GM23338 (cell line): Measurements from ENCODE around the gene FAM168B.

Source experiments
- CTCF ChIP-seq, 2 experiments: fragments of 200-600 bp in 1 of 2; sonication (generic) in 1 of 2; conservative IDR thresholded peaks; 2 replicates each; pipeline versions ENCODE4 v1.5.1 to v1.6.1; 2016 to 2017; ENCODE audit warnings: antibody characterized with exemption in 2 of 2, low read depth in 2 of 2, mild to moderate bottlenecking in 2 of 2, moderate library complexity in 1 of 2
- EZH2 ChIP-seq: fragments of 200-600 bp; sonication (generic); IDR thresholded peaks from one replicate; pipeline ENCODE4 v1.8.0; 2017; ENCODE audit warnings: antibody characterized with exemption, mild to moderate bottlenecking, low read depth; ENCODE audit not compliant: unreplicated experiment
- EZH2phosphoT487 ChIP-seq: fragments of 200-600 bp; sonication (generic); IDR thresholded peaks from one replicate; pipeline ENCODE4 v1.8.1; 2018; ENCODE audit warnings: antibody characterized with exemption; ENCODE audit not compliant: unreplicated experiment
- POLR2AphosphoS5 ChIP-seq: IDR thresholded peaks from 2 replicates; pipeline ENCODE4 v1.6.1; 2016; ENCODE audit warnings: antibody characterized with exemption, low read depth
- REST ChIP-seq: IDR thresholded peaks from one replicate; pipeline ENCODE4 v1.6.1; 2018; ENCODE audit warnings: antibody characterized with exemption; ENCODE audit not compliant: unreplicated experiment

- TF ChIP-seq EZH2phosphoT487 (no peak), CTCF (conservative IDR thresholded peaks at IDR 0.05; ENCODE audit: low read depth in 2 of 2) (no peak), EZH2 (no peak), REST (no peak), POLR2AphosphoS5 (no peak)
Measured at GRCh38 chr2:130998561-130998960, 94.7 kb downstream of the FAM168B start.
